Stimulated activated CD8-positive, alpha-beta memory T cell treated with anti-CD3 and anti-CD28 coated beads, Interleukin-4, amount 100 ng/mL, for 4 hours (primary cell): Measurements from ENCODE around the gene SPRR1B.
"Not testable (repeated sequence)": the region's sequence is repeated elsewhere in the genome, so short reads cannot be mapped to it uniquely, and the experiment has no call there.

ENCODE experiments used
- DNase-seq, 2 donors: peaks; one replicate each; pipeline ENCODE4 v3.0.0-alpha.2; 2020; ENCODE audit warnings: low read depth in 2 of 2, low spot score in 1 of 2

SPRR1B gene

DNA sequence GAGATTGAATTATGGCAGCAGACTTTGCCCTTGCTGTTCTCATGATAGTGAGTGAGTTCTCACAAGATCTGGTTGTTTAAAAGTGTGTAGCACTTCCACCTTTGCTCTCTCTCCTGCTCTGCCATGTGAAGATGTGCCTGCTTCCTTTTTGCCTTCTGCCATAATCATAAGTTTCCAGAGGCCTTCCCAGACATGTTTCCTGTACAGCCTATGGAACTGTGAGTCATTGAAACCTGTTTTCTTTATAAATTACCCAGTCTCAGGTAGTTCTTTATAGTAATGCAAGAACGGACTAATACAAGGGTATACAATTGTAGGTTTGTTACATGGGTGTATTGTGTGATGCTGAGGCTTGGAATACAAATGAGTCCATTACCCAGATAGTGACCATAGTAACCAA is 4.2 kb downstream of the SPRR1B start:
- no peak for DNase-seq

DNA sequence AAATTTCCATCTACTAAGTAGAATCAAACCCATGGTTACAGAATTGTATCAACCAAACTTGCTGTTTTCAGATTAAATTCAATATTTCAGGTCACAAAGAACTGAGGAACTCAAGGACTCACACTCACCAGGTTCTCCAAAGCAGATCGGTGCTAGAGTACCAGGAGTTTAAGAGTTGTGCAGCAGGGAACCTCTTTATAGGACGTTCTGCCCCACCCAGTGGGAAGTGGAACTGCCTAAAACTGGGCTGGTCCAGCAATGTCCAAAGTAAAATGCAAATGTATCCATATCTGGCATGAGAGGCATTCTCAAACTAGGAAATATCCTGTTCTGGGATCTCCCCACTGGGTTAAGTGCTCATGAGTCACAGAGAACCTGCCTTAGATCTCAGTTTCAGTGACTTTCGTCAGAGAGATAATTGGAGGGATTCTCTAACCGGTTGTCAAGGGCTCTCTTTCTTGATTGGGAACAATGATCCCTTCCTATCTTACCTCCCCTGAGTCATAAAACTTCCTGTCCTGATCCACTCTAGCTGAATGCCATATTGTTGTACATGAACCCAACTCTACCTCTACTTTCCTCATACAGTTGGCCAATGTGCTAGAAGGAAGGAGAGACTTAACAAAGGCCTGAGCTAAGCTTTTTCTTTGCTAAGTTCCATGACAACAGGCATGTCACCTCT is 10.1 kb downstream of the SPRR1B start, which contains the start of gene SPRR2D:
SPRR2D (minus strand) TSS at position 171 of the 682 bp plus-strand sequence. CDS start 774 bp downstream, outside the sequence.
- DNase-seq = no peak

DNA sequence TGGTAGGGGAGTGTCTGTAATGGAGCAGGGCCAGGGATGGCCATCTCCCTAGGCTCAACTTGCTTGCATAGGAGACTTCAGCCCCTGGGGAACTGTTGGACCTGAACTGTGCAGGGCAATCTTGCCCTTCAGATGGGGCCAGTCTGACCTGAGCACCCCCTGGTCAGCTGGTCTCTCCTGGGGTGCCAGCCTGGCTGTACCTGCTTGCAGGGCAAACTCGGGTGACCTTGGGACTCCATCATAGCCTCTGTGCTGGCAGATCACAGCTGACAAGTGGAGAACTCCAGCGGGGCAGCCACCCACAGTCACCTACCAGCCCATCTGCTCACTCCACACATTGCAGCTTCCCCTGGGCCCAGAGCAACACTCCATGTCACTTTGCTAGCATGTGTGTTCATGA is 18.2 kb downstream of the SPRR1B start:
- no peak for DNase-seq

DNA sequence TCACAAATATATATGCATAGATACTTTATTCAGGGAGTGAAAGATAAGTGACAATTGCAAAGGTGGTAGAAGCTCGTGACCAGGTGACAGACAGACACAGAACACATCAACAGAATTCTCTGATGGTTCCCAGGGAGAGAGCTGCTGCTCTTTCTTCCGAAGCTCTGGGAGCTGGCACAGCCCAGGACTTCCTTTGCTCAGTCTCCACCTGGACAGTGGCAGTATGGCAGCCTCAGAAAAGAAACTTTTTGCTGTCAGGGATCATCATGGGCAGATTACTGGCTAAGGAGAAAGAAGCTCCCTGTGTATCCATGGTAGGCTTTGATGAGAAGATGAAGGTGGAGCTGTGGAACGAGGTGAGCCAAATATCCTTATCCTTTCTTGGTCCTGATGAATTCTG is 25.1 kb downstream of the SPRR1B start:
- not testable (repeated sequence) for DNase-seq

DNA sequence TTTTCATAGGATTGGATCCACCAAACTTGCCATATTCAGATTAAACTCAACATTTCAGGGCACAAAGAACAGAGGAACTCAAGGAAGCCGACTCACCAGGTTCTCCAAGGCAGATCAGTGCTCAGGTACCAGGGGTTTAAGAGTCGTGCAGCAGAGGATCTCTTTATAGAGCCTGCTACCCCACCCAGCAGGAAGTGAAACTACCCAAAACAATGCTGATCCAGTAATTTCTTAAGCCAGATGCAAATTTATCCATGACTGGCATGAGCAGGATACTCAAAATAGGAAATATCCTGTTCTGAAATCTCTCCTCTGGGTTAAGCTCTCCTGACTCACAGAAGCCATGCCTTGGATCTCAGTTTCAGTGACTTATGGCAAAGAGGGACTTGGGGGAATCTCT is 26.4 kb downstream of the SPRR1B start, which contains the start of gene SPRR2A:
SPRR2A (minus strand) TSS at position 138 of the 400 bp plus-strand sequence. CDS start 777 bp downstream, outside the sequence.
- DNase-seq = no peak

DNA sequence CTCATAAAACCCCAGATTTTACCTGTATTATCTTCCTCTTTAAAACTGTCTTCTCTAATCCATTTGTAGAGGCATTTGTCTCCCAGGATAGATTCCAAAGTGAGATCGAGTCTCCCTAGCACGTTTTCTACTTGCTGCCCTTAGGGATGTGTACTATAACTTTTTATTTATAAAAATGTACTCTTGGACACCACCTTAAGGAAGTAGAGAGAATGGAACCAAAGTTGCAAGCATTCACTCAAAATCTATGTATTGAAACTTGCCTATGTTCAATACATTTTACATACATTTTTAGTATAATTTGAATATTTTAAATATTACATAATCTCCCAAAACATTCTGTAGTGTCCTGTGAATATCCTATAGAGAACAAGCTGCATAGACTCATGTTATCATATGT is 27.2 kb downstream of the SPRR1B start:
- DNase-seq = no peak

DNA sequence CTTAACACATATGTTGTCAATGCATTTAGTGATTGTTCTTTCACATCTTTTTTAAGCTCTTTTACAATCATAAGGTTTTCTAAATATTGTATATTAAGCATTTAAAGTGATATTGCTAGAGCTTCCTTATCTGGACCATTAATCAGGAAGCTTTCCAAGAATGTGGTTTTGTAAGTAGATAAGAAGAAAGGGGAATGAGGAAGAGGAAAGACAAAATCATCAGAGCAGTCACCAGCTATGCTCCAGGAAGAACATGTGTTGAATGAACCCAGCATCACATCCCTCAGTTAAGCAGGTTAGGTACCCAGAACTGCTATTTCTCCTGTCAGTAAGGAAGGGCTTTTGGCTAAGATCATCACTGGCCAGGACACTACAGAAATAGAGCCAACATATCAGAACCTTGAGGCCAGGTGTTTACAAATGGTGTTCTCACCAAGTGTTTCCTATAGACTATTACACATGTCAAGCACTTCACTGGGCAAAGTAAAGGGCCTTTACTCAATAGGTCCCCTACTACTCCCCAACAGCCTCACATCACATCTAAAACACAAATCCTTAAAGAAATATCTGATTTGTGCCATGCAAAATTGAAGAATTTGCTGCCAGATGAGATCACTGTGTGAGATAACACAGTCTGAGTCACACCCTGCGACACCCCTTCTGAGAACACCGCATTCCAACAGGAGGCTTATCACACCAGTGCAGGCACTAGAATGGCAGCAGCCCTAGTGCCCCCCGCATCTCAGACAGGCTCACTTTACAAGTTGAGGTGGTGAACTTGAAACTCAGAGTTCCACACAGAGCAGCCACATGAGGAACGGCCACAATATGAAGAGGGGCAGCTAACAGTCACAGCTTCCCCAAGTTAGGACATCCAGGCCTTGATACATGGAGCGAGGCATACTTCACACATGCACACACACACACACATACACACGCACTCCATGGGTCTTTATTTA is 28.1 kb downstream of the SPRR1B start:
- no peak for DNase-seq

DNA sequence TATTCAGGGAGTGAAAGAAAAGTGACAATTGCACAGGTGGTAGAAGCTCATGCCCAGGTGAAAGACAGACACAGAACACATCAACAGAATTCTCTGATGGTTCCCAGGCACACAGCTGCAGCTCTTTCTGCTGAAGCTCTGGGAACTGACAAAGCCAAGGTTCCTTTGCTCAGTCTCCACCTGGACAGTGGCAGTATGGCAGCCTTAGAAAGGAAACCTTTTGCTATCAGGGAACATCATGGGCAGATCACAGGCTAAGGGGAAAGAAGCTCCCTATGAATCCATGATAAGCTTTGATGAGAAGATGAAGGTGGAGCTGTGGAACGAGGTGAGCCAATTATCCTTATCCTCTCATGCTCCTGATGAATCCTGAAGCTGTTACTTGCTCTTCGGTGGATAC is 39.2 kb downstream of the SPRR1B start:
- no peak for DNase-seq

DNA sequence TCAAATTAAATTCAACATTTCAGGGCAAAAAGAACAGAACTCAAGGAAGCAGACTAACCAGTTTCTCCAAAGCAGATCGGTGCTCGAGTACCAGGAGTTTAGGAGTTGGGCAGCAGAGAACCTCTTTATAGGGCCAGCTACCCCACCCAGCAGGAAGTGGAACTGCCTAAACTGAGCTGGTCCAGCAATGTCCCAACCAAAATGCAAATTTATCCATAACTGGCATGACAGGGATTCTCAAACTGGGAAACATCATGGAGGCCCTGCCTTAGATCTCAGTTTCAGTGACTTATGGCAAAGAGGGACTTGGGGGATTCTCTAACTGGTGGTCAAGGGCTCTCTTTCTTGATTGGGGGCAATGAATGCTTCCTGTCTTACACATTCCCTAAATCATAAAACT is 40.5 kb downstream of the SPRR1B start, which contains the start of gene SPRR2B:
SPRR2B (minus strand) TSS at position 101 of the 400 bp plus-strand sequence. CDS start 772 bp downstream, outside the sequence.
- DNase-seq = no peak

DNA sequence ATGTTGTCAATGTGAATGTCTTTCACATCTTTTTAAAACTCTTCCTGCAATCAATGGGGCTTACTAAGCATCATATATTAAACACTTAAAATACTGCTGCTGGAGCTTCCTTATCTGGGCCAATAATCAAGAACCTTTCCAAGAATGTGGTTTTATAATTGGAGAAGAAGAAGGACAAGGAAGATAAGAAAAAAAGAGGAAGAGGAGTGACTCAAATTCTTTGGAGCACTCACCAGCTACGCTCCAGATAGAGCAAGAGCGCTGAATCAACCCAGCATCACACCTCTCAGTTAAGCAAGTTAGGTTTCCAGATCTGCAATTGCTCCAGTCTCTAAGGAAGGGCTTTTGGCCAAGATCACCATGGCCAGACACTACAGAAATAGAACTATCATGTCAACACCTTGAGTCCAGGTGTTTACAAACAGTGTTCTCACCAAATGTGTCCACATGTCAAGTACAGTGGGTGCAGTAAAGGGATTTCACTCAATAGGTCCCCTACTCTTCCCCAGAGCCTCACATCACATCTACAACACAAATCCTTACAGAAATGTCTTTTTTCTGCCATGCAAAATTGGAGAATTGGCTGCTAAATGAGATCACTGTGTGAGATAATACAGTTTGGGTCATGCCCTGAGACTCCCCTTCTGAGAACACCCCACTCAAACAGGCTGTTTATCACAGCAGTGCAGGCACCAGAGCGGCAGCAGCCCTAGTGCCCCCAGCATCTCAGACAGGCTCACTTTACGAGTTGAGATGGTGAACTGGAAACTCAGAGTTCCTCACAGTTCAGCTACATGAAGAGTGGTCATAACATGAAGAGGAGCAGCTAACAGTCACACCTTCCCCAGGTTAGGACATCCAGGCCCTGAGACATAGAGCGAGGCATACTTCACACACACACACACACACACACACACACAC is 42.1 kb downstream of the SPRR1B start:
- DNase-seq = no peak

DNA sequence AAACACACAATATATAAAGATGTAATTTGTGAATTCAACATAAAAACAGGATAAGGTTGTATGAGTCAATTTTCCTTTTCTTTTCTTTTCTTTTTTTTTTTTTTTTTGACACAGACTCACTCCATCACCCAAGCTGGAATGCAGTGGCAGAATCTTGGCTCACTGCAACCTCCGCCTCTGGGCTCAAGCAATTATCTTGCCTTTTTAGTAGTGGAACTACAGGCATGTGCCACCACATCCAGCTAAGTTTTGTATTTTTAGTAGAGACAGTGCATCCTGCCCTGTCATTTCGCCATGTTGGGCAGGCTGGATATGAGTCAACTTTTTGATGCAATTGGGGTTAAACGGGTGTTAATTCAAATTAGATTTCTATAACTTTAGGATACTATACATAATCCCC is 50.7 kb downstream of the SPRR1B start:
- no peak for DNase-seq
